ENCODE results near the gene RAB11A.

RAB11A gene

DNA sequence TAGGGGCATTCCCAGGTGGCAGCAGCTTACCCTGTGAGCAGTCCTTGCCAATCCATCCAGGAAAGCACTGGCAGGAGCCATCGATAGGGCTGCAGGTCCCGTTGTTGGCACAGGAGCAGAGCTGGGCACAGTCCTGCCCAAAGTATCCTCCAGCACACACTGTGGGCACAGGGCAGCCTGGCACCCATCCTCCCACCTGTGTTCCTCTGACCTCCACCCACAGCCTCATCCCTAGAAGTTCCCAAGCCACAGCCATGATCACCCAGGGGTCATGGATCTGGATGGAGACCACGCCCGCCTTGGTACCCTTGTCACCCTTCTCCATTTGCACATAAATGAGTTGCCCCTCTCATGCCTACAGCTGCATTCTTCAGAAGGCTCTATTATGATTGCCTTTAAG lies 48.6 kb downstream of the RAB11A start:
- no peak for DNase-seq (ENCODE audit: low read depth)

DNA sequence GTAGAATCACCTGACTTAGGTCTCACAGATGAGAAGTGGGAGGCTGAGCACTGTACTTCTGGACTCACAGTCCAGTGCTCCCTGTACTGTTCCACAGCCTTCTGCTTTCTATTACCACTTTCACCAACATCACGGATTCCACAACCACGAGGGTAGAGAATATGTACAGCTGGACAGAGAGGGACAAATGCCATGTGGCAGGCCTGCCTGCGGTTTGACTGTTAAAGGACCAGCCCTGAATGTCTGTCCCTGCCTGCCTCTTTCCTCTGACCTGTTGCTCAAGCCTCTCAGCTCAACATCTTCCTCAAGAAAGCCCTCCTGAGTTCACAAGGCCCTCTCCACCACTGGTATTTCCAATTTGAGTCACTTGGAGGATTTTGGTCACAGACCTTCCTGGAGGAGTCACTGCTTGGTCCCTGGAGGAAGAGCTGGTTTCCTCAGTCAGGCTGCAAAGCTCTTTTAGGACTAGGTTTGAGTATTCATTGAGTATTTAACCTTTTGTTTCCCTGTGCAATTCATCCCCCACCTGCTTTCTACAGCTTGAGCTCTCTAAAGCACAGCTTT lies 49.1 kb downstream of the RAB11A start:
- no peak for DNase-seq (ENCODE audit: low read depth)

DNA sequence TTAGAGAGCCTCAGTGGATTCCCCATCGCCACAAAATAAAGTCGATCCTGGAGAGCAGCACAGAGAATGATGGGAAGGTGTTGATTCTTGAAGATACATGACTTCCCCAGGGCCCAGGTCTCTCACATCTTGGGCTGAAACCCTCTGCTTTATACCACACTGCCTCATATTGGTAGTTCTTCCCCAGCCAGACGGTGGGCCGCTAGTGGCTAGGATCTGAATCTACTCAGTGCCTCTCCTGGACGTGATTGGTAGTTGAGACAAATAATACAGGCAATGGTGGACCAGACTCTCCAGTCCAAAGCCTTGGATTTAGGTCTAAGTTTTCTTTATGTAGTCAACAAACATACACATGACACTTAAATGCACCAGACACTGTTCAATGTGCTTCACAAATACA lies 49.7 kb downstream of the RAB11A start:
- DNase-seq (ENCODE audit: low read depth) = no peak

- no peak for DNase-seq (ENCODE audit: low read depth)
Observed at GRCh38 chr15:65919353-65919752, 50.1 kb downstream of the RAB11A start.

GRCh38 chr15:65920121-65920520 lies 50.8 kb downstream of the RAB11A start:
- DNase-seq (ENCODE audit: low read depth) = no peak

DNA sequence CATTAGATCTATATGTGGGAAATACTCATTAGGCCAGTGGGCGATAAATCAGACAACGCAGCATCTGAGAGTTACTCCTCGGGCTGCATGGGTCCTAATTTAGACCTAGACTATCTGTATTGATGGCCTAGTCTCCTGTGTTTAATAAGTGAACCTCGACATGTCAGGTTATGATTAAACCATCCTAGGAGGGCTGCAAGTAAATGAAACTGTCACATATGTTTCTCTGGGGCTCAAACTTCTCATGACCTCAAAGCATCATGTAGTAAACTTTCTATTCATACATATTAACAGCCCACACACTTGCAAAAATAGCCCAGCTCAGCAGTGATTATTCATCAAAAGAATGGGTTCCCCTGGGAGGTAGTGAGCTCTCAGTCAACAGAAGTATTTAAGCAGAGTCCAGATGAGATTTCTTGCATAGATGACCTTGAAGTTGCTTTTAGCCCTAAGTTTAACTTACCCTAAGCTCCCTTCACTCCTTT lies 51.6 kb downstream of the RAB11A start:
- DNase-seq (ENCODE audit: low read depth) = no peak

- no peak for DNase-seq (ENCODE audit: low read depth)
Observed at GRCh38 chr15:65921780-65922179, 52.5 kb downstream of the RAB11A start.

DNA sequence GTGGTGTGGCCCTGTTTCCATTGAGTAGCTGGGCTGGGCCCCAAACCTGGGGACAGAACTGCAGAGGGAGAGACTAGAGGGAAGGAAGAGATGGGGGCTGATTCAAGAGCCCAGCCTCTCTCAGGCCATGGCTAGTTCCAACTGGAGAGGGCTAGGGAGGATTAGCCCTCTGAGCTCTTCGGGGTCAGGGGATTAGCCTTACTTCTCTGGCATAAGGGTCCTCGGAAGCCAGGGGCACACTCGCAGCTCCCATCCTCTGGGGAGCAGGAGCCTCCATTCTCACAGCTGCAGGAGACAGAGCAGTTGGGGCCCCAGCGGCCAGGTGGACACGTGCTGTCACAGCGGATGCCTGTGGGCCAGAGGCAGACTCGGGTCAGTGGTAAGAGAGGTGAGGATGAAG lies 53.3 kb downstream of the RAB11A start:
- no peak for DNase-seq (ENCODE audit: low read depth)

DNA sequence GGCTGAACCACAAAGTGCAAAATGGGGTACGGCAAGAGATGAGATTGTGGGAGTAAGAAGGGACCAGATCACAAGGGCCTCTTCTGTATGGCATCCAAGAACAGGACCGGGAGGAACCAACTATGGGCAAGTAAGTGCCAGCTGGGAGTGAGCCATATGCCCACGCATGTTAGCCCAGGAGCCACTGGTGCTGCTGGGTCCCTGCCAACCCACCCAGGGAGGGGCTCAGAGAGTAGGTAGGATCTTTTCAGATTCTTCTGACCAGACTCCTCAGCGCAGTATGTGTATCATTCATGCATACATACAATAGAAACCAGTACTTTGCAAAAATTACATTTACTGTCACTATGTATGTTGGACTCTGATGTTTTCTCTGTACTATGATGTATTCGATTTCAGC lies 54.0 kb downstream of the RAB11A start:
- DNase-seq (ENCODE audit: low read depth) = no peak

DNA sequence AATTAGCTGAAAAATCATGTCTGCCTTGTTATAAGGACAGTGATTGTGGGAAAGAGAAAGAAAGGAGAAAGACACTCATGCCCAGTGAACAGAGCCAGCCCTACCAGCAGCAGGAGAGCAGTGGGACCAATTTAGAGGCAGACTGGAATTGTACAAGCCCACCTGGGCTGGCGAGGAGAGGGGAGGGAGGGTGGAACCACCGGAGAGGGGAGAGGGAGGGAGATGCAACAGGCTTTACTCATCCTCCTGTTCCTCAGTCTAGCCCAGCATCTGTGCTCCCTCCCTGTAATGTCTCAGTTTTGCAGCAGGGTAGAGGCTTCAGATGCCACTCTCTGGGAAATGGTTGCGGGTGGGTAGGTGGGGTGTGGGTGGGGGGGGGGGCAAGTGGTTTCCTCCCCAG lies 54.7 kb downstream of the RAB11A start:
- DNase-seq (ENCODE audit: low read depth) = no peak

GRCh38 chr15:65925338-65925737 lies 56.0 kb downstream of the RAB11A start:
- no peak for DNase-seq (ENCODE audit: low read depth)

DNA sequence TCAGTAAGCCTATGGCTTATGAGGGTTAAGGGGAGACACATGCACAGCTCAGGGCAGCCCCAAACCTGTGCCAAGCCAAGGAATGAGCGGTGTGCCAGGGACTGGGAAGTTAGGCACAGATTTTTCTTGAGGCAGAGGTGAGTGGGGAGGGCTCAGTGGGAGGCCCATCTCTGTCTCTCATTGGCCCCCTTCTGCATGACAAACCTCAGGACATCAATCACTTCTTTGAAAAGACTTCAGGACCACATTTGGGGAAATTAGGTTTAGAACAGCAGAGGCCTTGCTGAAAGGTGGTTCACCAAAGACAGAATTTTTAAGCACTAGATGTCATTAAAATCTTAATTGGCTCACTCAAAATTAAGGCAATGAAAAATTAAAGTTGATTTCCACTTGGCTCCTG lies 57.2 kb downstream of the RAB11A start:
- no peak for DNase-seq (ENCODE audit: low read depth)

- DNase-seq (ENCODE audit: low read depth) = no peak
Observed at GRCh38 chr15:65926899-65927298, 57.6 kb downstream of the RAB11A start.

GRCh38 chr15:65927545-65927944 lies 58.3 kb downstream of the RAB11A start:
- no peak for DNase-seq (ENCODE audit: low read depth)

- no peak for DNase-seq (ENCODE audit: low read depth)
Observed at GRCh38 chr15:65929573-65929972, 60.3 kb downstream of the RAB11A start.

DNA sequence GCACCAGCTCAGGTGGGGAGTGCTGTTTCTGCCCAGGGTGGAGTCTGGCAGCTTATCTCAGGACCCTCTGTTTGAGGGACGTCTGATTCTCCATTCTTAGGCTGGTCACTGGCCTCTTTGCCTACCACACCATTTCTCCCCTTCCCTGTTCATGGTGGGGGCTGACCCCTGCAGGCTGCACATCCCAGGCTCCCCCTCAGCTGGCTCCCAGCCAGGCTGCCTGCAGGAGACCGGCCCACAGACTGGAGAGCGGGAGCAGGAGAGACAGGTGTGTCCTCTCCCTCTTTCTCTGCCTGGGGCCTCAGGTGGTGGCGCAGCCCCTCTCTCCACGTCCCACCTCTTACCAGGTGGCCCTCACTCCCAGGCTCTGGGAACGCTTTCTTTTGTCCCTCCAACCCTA lies 60.8 kb downstream of the RAB11A start:
- DNase-seq (ENCODE audit: low read depth) = no peak

- no peak for DNase-seq (ENCODE audit: low read depth)
Observed at GRCh38 chr15:65931221-65931620, 61.9 kb downstream of the RAB11A start.

DNA sequence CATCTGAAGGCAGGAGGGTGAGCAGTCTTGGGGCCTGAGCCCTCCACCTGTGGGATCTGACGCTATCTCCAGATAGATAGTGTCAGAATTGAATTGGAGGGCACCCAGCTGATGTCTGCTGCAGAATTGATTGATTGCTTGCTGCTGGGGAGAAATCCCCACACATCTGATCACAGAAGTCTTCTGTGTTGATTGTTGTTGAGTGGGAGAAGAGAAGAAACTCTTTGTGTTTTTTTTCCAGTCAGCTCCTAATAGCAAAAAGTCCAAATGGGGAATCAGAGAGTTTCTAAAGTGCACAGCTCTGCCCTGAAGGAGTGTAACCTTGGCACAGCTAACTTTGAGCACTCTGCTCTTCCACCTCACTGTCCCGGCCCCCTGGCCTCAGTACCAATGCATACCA lies 66.1 kb downstream of the RAB11A start:
- no peak for DNase-seq (ENCODE audit: low read depth)

- DNase-seq (ENCODE audit: low read depth) = no peak
Observed at GRCh38 chr15:65936282-65936681, 67.0 kb downstream of the RAB11A start.

GRCh38 chr15:65937054-65937453 lies 67.8 kb downstream of the RAB11A start:
- no peak for DNase-seq (ENCODE audit: low read depth)

DNA sequence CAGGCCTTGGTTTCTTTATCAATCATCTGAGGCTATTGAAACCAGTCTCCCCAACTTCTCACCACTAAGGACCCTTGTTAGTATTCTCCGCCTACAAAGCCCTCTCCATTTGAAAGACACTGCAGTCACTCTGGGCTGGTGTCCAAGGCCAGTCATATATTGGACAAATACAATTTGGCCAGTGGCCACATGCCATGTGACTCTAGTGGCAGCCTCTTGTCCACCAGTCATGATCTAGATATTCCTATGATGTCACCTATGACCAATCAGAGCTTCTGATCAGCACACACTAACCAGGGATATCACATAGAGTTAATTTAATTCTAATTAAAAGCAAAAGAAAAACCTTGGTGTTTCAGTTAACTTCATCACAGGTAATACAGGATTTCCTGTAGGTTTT lies 68.2 kb downstream of the RAB11A start:
- no peak for DNase-seq (ENCODE audit: low read depth)

DNA sequence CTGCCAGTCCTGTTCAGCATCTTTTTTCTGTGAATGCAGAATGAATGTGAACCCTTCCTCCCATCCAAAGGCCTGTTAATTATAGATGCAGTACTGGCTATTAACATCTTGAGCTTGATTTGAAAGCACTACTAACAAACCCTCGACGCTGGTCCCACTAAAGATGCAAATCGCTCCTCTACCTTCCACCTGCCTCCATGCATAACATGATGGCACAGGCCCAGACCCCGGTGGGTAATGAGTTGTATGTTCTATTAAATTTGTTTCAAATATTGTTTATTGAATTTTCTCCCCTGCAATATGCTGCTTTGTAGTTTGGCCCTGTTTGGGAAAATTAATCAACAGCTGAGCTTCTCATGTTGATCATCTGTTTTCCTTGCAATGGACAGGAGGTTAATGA lies 69.3 kb downstream of the RAB11A start:
- no peak for DNase-seq (ENCODE audit: low read depth)

GRCh38 chr15:65939901-65940617 lies 70.8 kb downstream of the RAB11A start:
- no peak for DNase-seq (ENCODE audit: low read depth)

DNA sequence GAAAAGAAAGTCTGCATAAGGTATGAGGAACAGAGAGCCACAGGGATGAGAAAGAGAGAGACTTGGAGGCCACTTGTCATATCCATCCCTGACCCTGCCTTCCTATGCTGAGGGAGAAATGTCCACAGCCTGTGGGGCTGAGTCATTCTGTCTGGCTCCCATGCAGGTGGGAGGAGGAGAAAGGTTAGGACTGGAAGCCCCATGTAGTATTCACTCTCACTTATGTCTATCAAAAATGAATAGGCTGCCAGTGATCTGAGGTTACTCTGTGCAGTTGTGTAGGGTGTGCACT lies 71.3 kb downstream of the RAB11A start:
- DNase-seq (ENCODE audit: low read depth) = no peak

All from activated gamma-delta T cell treated with anti-CD3 and anti-CD28 coated beads, Interleukin-2, amount 50 U/mL, for 16 hours (primary cell).